ENCODE results near the gene NAA16.
A peak's percentile ranks its signal among the peaks of the same experiment; 100 is the strongest.

NAA16 gene

GRCh38 chr13:41304551-41304950 lies 6.5 kb upstream of the NAA16 start:
- no peak for DNase-seq (ENCODE audit: low read depth in 2 of 2)

GRCh38 chr13:41306271-41307145 lies 4.6 kb upstream of the NAA16 start:
- no peak for DNase-seq (ENCODE audit: low read depth in 2 of 2)

DNA sequence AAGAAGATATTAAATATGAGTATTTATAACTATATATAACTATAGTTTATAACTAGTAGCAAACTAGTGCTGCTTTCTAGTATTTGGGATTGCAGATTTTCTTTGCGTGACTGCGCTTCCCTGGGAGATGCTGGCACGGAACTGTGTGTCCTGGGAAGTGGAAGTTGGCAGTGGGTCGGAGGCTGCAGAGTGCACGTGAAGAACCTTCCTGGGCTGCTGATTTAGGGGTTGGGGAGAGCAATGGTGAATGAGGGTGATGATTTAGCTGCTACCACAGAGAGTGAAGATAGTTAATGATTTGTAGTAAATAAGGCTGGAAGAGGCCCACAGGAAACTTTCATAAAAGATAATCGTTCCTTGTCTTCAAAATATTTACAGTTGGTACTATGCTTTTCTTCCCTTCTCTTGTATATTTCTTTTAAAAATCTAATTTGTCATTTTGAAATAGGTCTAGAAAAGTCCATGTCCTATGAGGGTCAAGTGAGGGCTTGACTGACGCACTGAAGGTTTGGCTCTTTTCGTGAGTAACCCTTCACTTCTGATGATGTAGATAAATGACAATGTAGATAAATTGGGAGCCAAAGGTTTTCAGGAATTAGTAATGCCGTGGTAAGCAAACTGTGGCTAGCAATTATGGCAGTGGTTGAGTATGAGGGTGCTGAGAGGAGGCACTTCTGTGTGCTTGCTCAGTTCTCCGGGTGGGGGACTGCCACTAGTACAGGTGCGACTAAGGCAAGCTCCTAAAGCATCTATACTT lies 3.0 kb upstream of the NAA16 start:
- no peak for DNase-seq (ENCODE audit: low read depth in 2 of 2)

GRCh38 chr13:41311406-41312175 lies 524 bp downstream of the NAA16 start:
- DNase-seq (ENCODE audit: low read depth in 2 of 2) = peak; percentile 30 to 44

DNA sequence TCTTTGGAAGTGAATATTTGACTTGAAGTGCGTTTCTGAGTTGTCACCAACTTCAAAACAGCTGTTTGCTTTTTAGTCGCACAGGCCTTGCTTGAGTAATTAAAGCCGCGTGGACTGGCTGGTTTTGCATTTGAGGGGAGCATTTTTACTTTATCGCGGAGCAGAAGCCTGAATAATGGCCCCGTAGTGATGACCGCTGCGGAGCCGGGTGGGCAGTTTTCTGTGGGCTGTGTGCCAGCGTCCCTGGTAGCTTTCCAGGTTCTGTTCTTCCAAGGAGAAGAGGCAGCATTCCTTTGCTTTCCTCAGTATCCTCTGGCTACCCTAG lies 1.1 kb downstream of the NAA16 start:
- no peak for DNase-seq (ENCODE audit: low read depth in 2 of 2)

- DNase-seq (ENCODE audit: low read depth in 2 of 2) = no peak
Measured at GRCh38 chr13:41313117-41313516, 2.0 kb downstream of the NAA16 start.

DNA sequence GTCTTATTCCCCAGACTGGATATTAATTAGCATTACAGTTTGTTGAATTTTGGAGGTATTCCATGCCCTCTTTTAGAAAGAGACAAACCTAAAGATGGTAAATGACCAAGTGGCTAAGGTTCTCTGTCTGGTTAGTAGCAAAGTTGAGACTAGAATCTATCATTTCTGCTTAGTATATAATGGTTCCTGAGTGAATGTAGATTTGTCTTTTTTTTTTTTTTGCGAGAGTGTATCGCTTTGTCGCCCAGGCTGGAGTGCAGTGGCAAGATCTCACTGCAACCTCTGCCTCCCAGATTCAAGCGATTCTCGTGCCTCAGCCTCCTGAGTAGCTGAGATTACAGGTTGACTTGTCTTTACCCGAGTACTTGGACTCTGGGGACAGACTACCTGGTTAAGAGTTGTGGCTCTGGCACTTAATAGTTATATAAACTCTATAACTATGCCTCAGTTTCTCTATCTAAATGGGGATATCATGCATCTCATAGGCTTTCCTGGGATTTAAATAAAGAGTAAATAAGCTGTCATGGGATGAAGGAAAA lies 2.7 kb downstream of the NAA16 start:
- DNase-seq (ENCODE audit: low read depth in 2 of 2) = no peak

DNA sequence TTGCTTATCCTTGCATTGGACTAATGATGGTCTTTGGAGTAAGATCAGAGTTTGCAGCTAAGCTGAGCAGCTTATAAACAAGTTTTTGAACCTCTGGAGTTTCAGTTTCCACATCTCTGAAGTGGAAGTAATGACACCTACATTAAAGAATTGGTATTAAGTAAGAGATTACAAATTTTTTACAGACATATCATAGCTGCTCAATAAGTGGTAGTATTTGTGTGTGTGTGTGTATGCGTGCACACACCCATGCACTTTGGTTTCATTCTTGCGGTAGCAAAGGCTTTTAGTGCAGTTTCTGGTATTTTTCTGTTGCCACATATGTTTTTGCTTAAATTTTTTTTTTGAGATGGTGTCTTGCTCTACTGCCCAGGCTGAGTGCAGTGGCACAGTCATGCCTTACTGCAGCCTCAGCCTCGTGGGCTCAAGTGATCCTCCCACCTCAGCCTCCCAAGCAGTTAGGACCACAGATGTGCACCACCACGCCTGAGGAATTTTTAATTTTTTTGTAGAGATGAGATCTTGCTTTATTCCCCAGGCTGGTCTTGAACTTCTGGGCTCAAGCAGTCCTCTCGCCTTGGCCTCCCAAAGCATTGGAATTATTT lies 4.5 kb downstream of the NAA16 start:
- no peak for DNase-seq (ENCODE audit: low read depth in 2 of 2)

- no peak for DNase-seq (ENCODE audit: low read depth in 2 of 2)
Measured at GRCh38 chr13:41317243-41317642, 6.2 kb downstream of the NAA16 start.

DNA sequence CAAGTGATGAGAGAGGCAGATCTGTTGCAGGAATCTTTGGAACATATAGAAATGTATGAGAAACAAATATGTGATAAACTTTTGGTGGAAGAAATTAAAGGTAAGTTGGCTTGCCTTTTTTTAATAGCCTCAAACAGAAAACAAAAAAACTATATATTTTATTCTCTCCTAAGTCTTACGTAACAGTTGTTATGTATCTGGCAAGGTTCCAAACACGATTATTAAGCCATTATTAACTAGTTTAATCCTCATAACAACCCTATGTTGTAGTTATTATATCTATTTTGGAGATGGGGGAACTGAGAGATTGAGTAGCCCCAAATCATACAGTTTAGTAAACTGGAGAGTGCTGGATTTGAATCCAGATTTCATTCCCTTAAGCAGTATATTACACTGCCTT lies 14.7 kb downstream of the NAA16 start:
- DNase-seq (ENCODE audit: low read depth in 2 of 2) = no peak

DNA sequence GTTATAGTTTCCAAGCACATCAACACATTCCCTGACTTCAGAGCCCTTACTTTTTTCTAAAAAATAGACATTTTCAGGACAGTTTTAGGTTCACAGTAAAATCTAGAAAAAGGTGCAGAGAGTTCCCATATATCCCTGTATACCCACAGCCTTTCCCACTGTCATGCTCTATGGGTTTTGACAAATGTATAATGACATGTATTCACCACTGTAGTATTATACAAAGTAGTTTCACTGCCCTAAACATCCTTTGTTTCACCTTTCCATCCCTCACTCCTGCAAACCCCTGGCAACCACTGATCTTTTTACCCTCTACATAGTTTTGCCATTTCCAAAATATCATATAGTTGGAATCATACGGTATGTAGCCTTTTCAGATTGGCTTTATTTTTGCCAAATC lies 15.6 kb downstream of the NAA16 start:
- DNase-seq (ENCODE audit: low read depth in 2 of 2) = no peak

GRCh38 chr13:41327994-41328790 lies 17.1 kb downstream of the NAA16 start:
- DNase-seq (ENCODE audit: low read depth in 2 of 2) = no peak

DNA sequence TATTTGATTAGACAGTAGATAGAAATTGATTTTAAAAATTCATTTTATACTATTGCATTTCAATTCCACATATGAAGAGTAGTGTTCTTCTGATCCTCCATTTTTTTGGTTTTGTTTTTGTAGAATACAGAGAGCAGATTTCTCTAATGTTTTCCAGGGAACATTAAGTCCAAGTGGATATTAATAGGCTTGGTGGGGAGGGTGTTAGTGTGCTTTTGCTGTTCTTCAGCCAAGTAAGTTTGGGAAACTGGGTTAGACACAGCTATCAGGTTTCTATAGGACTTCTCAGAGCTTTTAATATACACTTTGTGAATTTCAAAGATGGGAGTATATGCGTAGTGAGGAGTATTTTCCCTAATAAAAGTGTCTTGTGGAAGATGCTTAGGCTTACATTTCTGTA lies 21.8 kb downstream of the NAA16 start:
- no peak for DNase-seq (ENCODE audit: low read depth in 2 of 2)

DNA sequence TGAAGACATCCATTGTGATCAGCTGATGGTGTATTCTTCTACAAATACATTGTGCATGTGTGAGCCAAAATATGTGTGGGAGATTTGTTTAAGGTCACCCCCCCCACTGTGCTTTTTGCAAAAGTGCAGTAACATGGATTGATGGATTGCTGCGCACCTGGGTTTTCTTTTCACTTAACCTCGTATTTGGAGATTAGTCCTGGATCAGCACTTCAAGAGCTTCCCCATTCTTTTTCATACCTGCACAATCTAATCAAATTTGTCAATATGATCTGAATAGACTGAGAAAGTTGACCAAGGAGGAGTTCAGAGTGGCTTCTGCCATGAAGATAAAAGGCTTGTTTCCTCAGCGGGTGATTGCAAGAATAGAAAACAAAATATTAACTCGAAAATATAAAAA lies 23.7 kb downstream of the NAA16 start:
- DNase-seq (ENCODE audit: low read depth in 2 of 2) = no peak

- DNase-seq (ENCODE audit: low read depth in 2 of 2) = no peak
Measured at GRCh38 chr13:41344358-41344757, 33.3 kb downstream of the NAA16 start.

DNA sequence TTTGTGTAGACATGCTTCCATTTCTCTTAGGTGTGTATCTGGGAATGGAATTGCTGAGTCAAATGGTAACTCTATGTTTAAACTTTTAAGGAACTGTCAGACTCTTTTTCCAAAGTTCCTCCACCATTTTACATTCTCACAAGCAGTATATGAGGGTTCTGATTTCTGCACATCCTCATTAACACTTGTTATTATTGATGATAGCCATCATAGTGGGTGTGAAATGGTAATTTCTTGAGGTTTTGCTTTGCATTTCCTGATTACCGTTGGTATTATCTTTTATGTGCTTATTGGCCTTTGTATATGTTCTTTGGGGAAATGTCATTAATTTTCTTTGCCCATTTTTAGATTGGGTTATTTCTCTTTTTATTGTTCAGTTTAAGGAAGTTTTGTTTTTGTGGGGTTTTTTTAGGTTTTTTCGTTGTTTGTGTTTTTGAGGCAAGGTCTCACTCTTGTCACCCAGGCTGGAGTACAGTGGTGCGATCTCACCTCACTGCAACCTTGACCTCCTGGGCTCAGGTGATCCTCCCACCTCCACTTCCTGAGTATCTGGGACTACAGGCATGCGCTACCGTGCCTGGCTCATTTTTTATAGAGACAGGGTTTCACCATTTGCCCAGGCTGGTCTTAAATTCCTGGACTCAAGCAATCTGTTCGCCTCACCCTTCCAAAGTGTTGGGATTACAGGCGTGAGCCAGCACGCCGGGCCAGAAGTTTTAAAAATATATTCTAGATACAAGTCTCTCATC lies 34.3 kb downstream of the NAA16 start:
- no peak for DNase-seq (ENCODE audit: low read depth in 2 of 2)

- no peak for DNase-seq (ENCODE audit: low read depth in 2 of 2)
Measured at GRCh38 chr13:41345914-41346589, 35.0 kb downstream of the NAA16 start.

GRCh38 chr13:41352935-41353840 lies 42.1 kb downstream of the NAA16 start:
- DNase-seq (ENCODE audit: low read depth in 2 of 2) = peak in 1 of 2 donors; percentile 52

DNA sequence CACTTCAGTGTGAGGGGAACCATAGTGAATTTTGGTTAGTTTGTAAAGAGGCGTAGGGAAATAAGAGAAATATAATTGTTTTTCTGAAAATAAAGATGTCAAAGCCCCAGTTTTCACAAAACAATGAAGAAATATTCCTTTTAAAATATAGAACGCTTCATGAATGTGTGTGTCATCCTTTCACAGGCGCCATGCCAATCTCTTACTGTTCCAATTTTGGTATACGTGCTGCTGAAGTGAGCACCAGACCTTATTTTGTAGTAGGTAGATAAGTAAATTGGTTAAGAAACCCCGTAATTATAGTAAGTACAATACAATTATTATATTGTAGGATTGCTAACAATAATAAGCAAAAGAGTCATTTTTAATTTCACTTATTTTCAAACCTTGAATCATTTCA lies 43.3 kb downstream of the NAA16 start:
- DNase-seq (ENCODE audit: low read depth in 2 of 2) = no peak

Data from stimulated activated CD4-positive, alpha-beta T cell treated with anti-CD3 and anti-CD28 coated beads, Interleukin-1b, Interleukin-23, amount 100 ng/mL, for 4 hours (primary cell).